ENCODE results near the gene BMPR2.
"Not testable (repeated sequence)": the region's sequence is repeated elsewhere in the genome, so short reads cannot be mapped to it uniquely, and the experiment has no call there.

The BMPR2 gene

GRCh38 chr2:202358924-202359323 is 17.2 kb upstream of the BMPR2 start:
- H3K9me3 ChIP-seq (ENCODE audit: control insufficient read depth, insufficient read depth, low read length); H3K36me3 ChIP-seq (ENCODE audit: control insufficient read depth, insufficient read depth, low read length); H3K9ac ChIP-seq (ENCODE audit: low read depth, low read length); H3K27me3 ChIP-seq (ENCODE audit: control insufficient read depth, insufficient read depth, low read length); H3K4me3 ChIP-seq (ENCODE audit: low read depth, low read length); H3K27ac ChIP-seq (ENCODE audit: low read depth, low read length): not testable (repeated sequence)
- peaks cover 15% of the 10 kb centered on the region for H3K4me1 ChIP-seq (ENCODE audit: control insufficient read depth, insufficient read depth, low read length)

DNA sequence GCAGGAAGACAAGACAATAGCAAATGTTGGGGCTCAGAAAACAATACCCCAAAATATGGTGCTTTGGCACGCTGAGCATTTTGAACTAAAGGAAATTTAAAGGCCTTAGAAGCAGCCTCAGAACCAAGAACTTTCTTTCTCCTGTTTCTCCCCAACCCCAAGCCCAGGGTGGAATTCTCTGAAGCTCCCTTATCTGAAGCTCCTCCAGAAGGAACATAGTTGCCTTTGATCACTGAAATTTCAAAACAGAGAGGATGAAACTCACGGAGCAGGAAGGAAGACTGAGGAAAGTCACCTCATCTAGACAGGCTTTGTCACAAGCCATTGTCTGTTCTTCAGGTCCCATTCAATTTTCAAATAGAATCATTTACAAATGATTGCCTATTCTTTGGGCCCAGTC is 15.5 kb upstream of the BMPR2 start:
- Histone ChIP-seq H3K9ac (ENCODE audit: low read depth, low read length) (no peak overlapping the region), H3K9me3 (ENCODE audit: control insufficient read depth, insufficient read depth, low read length) (no peaks in the 10 kb centered on the region), H3K36me3 (ENCODE audit: control insufficient read depth, insufficient read depth, low read length) (no peaks in the 10 kb centered on the region), H3K4me1 (ENCODE audit: control insufficient read depth, insufficient read depth, low read length) (peaks cover 15% of the 10 kb centered on the region), H3K27me3 (ENCODE audit: control insufficient read depth, insufficient read depth, low read length) (no peaks in the 10 kb centered on the region), H3K27ac (ENCODE audit: low read depth, low read length) (peak overlapping the region; percentile 16), H3K4me3 (ENCODE audit: low read depth, low read length) (no peak overlapping the region)

- Histone ChIP-seq H3K9ac (ENCODE audit: low read depth, low read length) (no peak overlapping the region), H3K36me3 (ENCODE audit: control insufficient read depth, insufficient read depth, low read length) (no peaks in the 10 kb centered on the region), H3K4me3 (ENCODE audit: low read depth, low read length) (no peak overlapping the region), H3K4me1 (ENCODE audit: control insufficient read depth, insufficient read depth, low read length) (peaks cover 14% of the 10 kb centered on the region), H3K9me3 (ENCODE audit: control insufficient read depth, insufficient read depth, low read length) (no peaks in the 10 kb centered on the region), H3K27ac (ENCODE audit: low read depth, low read length) (no peak overlapping the region), H3K27me3 (ENCODE audit: control insufficient read depth, insufficient read depth, low read length) (no peaks in the 10 kb centered on the region)
These were observed 15.0 kb upstream of the BMPR2 start for GRCh38 chr2:202361108-202361507.

- Histone ChIP-seq H3K27me3 (ENCODE audit: control insufficient read depth, insufficient read depth, low read length) (no peaks in the 10 kb centered on the region), H3K9ac (ENCODE audit: low read depth, low read length) (no peak overlapping the region), H3K36me3 (ENCODE audit: control insufficient read depth, insufficient read depth, low read length) (no peaks in the 10 kb centered on the region), H3K4me1 (ENCODE audit: control insufficient read depth, insufficient read depth, low read length) (peaks cover 7% of the 10 kb centered on the region; the same call in 1 of the 2 replicates), H3K27ac (ENCODE audit: low read depth, low read length) (no peak overlapping the region), H3K9me3 (ENCODE audit: control insufficient read depth, insufficient read depth, low read length) (no peaks in the 10 kb centered on the region), H3K4me3 (ENCODE audit: low read depth, low read length) (no peak overlapping the region)
These were observed 2.6 kb upstream of the BMPR2 start for GRCh38 chr2:202373490-202373889.

DNA sequence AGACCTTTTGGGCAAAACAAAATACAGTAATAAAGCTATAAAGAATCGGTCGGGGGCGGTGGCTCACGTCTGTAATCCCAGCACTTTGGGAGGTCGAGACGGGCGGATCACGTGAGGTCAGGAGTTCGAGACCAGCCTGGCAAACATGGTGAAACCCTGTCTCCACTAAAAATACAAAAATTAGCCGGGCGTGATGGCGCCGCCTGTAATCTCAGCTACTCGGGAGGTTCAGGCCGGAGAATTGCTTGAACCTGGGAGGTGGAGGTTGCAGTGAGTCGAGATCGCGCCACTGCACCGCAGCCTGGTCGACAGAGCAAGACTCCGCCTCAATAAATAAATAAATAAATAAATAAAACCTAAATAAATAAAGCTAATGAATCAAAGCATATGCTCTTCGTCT is 1.7 kb upstream of the BMPR2 start:
- H3K9ac ChIP-seq (ENCODE audit: low read depth, low read length), result peak overlapping the region; percentile 88; the same call in 1 of the 2 replicates

GRCh38 chr2:202375033-202375608 is 1.0 kb upstream of the BMPR2 start:
- H3K27me3 ChIP-seq (ENCODE audit: control insufficient read depth, insufficient read depth, low read length), result no peaks in the 10 kb centered on the region
- peaks cover 20% of the 10 kb centered on the region for H3K4me1 ChIP-seq (ENCODE audit: control insufficient read depth, insufficient read depth, low read length)
- no peaks in the 10 kb centered on the region for H3K36me3 ChIP-seq (ENCODE audit: control insufficient read depth, insufficient read depth, low read length)
- H3K27ac ChIP-seq (ENCODE audit: low read depth, low read length), result peak overlapping the region; percentile 99
- peak overlapping the region; percentile 88 for H3K9ac ChIP-seq (ENCODE audit: low read depth, low read length)
- no peaks in the 10 kb centered on the region for H3K9me3 ChIP-seq (ENCODE audit: control insufficient read depth, insufficient read depth, low read length)
- peak overlapping the region; percentile 95 for H3K4me3 ChIP-seq (ENCODE audit: low read depth, low read length)

More for the DNA sequence above, 1.7 kb upstream of the BMPR2 start:
- not testable (repeated sequence) for H3K27me3 ChIP-seq (ENCODE audit: control insufficient read depth, insufficient read depth, low read length); H3K36me3 ChIP-seq (ENCODE audit: control insufficient read depth, insufficient read depth, low read length); H3K9me3 ChIP-seq (ENCODE audit: control insufficient read depth, insufficient read depth, low read length)
- Histone ChIP-seq H3K4me1 (ENCODE audit: control insufficient read depth, insufficient read depth, low read length) (peaks cover 14% of the 10 kb centered on the region), H3K4me3 (ENCODE audit: low read depth, low read length) (peak overlapping the region; percentile 95), H3K27ac (ENCODE audit: low read depth, low read length) (peak overlapping the region; percentile 99)

- no peaks in the 10 kb centered on the region for H3K27me3 ChIP-seq (ENCODE audit: control insufficient read depth, insufficient read depth, low read length)
- H3K27ac ChIP-seq (ENCODE audit: low read depth, low read length), result peak overlapping the region; percentile 99
- peak overlapping the region; percentile 76 for H3K9ac ChIP-seq (ENCODE audit: low read depth, low read length)
- no peaks in the 10 kb centered on the region for H3K36me3 ChIP-seq (ENCODE audit: control insufficient read depth, insufficient read depth, low read length)
- H3K9me3 ChIP-seq (ENCODE audit: control insufficient read depth, insufficient read depth, low read length), result no peaks in the 10 kb centered on the region
- H3K4me1 ChIP-seq (ENCODE audit: control insufficient read depth, insufficient read depth, low read length), result peaks cover 20% of the 10 kb centered on the region
- H3K4me3 ChIP-seq (ENCODE audit: low read depth, low read length), result peak overlapping the region; percentile 95
These were observed 506 bp downstream of the BMPR2 start for GRCh38 chr2:202376460-202377206.

- Histone ChIP-seq H3K27ac (ENCODE audit: low read depth, low read length) (peak overlapping the region; percentile 99), H3K9me3 (ENCODE audit: control insufficient read depth, insufficient read depth, low read length) (no peaks in the 10 kb centered on the region), H3K9ac (ENCODE audit: low read depth, low read length) (peak overlapping the region; percentile 76), H3K4me3 (ENCODE audit: low read depth, low read length) (peak overlapping the region; percentile 95), H3K4me1 (ENCODE audit: control insufficient read depth, insufficient read depth, low read length) (peaks cover 20% of the 10 kb centered on the region), H3K27me3 (ENCODE audit: control insufficient read depth, insufficient read depth, low read length) (no peaks in the 10 kb centered on the region), H3K36me3 (ENCODE audit: control insufficient read depth, insufficient read depth, low read length) (no peaks in the 10 kb centered on the region)
These were observed 1.2 kb downstream of the BMPR2 start for GRCh38 chr2:202377207-202377761.

- Histone ChIP-seq H3K4me1 (ENCODE audit: control insufficient read depth, insufficient read depth, low read length) (peaks cover 20% of the 10 kb centered on the region), H3K27me3 (ENCODE audit: control insufficient read depth, insufficient read depth, low read length) (no peaks in the 10 kb centered on the region), H3K9me3 (ENCODE audit: control insufficient read depth, insufficient read depth, low read length) (no peaks in the 10 kb centered on the region), H3K4me3 (ENCODE audit: low read depth, low read length) (peak overlapping the region; percentile 95), H3K36me3 (ENCODE audit: control insufficient read depth, insufficient read depth, low read length) (no peaks in the 10 kb centered on the region), H3K9ac (ENCODE audit: low read depth, low read length) (0 out of 2 replicates have a peak overlapping the region, but pooled peaks have one; percentile 23), H3K27ac (ENCODE audit: low read depth, low read length) (no peak overlapping the region)
These were observed 1.9 kb downstream of the BMPR2 start for GRCh38 chr2:202378001-202378400.

GRCh38 chr2:202378662-202379358 is 2.7 kb downstream of the BMPR2 start:
- peak overlapping the region; percentile 95 for H3K4me3 ChIP-seq (ENCODE audit: low read depth, low read length)
- H3K4me1 ChIP-seq (ENCODE audit: control insufficient read depth, insufficient read depth, low read length), result peaks cover 19% of the 10 kb centered on the region
- no peaks in the 10 kb centered on the region for H3K27me3 ChIP-seq (ENCODE audit: control insufficient read depth, insufficient read depth, low read length)
- no peak overlapping the region for H3K27ac ChIP-seq (ENCODE audit: low read depth, low read length)
- H3K36me3 ChIP-seq (ENCODE audit: control insufficient read depth, insufficient read depth, low read length), result no peaks in the 10 kb centered on the region
- H3K9me3 ChIP-seq (ENCODE audit: control insufficient read depth, insufficient read depth, low read length), result no peaks in the 10 kb centered on the region
- 0 out of 2 replicates have a peak overlapping the region, but pooled peaks have one; percentile 23 for H3K9ac ChIP-seq (ENCODE audit: low read depth, low read length)
